Measurements from ENCODE around the gene FASTKD3. TPM values are rescaled to one million over a fixed set of nuclear protein-coding genes. Genes with fewer than 3 reads are reported as not detected.

FASTKD3 gene
- total RNA-seq, 1 experiment from 2014 or later = 12.0 TPM

GRCh38 chr5:7844901-7845300 lies 23.9 kb downstream of the FASTKD3 start:
- CTCF ChIA-PET = no interaction called here
- ATAC-seq (no peak), DNase-seq (ENCODE audit: low read depth, low spot score) (no peak)
- POLR2A ChIA-PET = no interaction called here
- H3K9ac ChIP-seq (ENCODE audit: low read length) = no peak overlapping the region
- H2AFZ ChIP-seq (ENCODE audit: low read depth, low read length, poor library complexity, severe bottlenecking) = no peak overlapping the region
- no peak for TF ChIP-seq SIN3A (IDR thresholded peaks at IDR 0.05; ENCODE audit: low read depth)
- TF ChIP-seq SRF (IDR thresholded peaks at IDR 0.05; ENCODE audit: low read depth) = no peak
- TF ChIP-seq ATF3 (IDR thresholded peaks at IDR 0.05) = no peak
- no peak for TF ChIP-seq ZFX (IDR thresholded peaks at IDR 0.05)
- no peak overlapping the region for H3K4me2 ChIP-seq (ENCODE audit: low read length)
- no peaks in the 10 kb centered on the region for H3K79me2 ChIP-seq (ENCODE audit: insufficient read depth, low read length)
- H3K9me3 ChIP-seq (ENCODE audit: control insufficient read depth in 1 of 2, insufficient read depth in 1 of 2, low read depth in 1 of 2, low read length in 2 of 2) = no peaks in the 10 kb centered on the region
- no peaks in the 10 kb centered on the region for H3K36me3 ChIP-seq (ENCODE audit: control insufficient read depth in 1 of 2, insufficient read depth in 2 of 2, low read length in 2 of 2)
- no peak overlapping the region for H3K4me3 ChIP-seq (replicated peaks in 1 of 2; ENCODE audit: low read depth in 1 of 2, low read length in 2 of 2)
- H4K20me1 ChIP-seq (ENCODE audit: insufficient read depth) = no peaks in the 10 kb centered on the region
- no peak overlapping the region for H3K27ac ChIP-seq (ENCODE audit: low read depth, low read length)
- BruUV-seq (replicated peaks) = no TSS peak
- peaks cover 28% of the 10 kb centered on the region for H3K27me3 ChIP-seq (ENCODE audit: insufficient read depth, low read length)
- RAD21 ChIA-PET (ENCODE audit: low non-redundant PET in 1 of 2, low total read pairs in 2 of 2, uncharacterized antibody in 2 of 2, unreplicated experiment in 2 of 2) = no interaction called here
- H3K9me2 ChIP-seq (ENCODE audit: insufficient read depth) = no peaks in the 10 kb centered on the region
- intact Hi-C loops (cut with micrococcal nuclease) = no loop called here
- H3K4me1 ChIP-seq (ENCODE audit: control insufficient read depth in 1 of 2, insufficient read depth in 2 of 2, low read length in 2 of 2) = no peaks in the 10 kb centered on the region

GRCh38 chr5:7842531-7842930 lies 26.3 kb downstream of the FASTKD3 start:
- CTCF ChIA-PET = no interaction called here
- no peak for DNase-seq (ENCODE audit: low read depth, low spot score)
- RAD21 ChIA-PET (ENCODE audit: low non-redundant PET in 1 of 2, low total read pairs in 2 of 2, uncharacterized antibody in 2 of 2, unreplicated experiment in 2 of 2) = no interaction called here

More at GRCh38 chr5:7842531-7842930, 26.3 kb downstream of the FASTKD3 start:
- BruUV-seq (replicated peaks) = no TSS peak
- Histone ChIP-seq H3K4me3 (replicated peaks in 1 of 2; ENCODE audit: low read depth in 1 of 2, low read length in 2 of 2) (no peak overlapping the region), H3K27me3 (ENCODE audit: insufficient read depth, low read length) (peaks cover 28% of the 10 kb centered on the region), H3K9ac (ENCODE audit: low read length) (no peak overlapping the region), H3K4me1 (ENCODE audit: control insufficient read depth in 1 of 2, insufficient read depth in 2 of 2, low read length in 2 of 2) (no peaks in the 10 kb centered on the region), H3K27ac (ENCODE audit: low read depth, low read length) (no peak overlapping the region), H3K9me2 (ENCODE audit: insufficient read depth) (no peaks in the 10 kb centered on the region), H3K79me2 (ENCODE audit: insufficient read depth, low read length) (no peaks in the 10 kb centered on the region), H4K20me1 (ENCODE audit: insufficient read depth) (no peaks in the 10 kb centered on the region), H2AFZ (ENCODE audit: low read depth, low read length, poor library complexity, severe bottlenecking) (no peak overlapping the region), H3K36me3 (ENCODE audit: control insufficient read depth in 1 of 2, insufficient read depth in 2 of 2, low read length in 2 of 2) (no peaks in the 10 kb centered on the region), H3K4me2 (ENCODE audit: low read length) (no peak overlapping the region), H3K9me3 (ENCODE audit: control insufficient read depth in 1 of 2, insufficient read depth in 1 of 2, low read depth in 1 of 2, low read length in 2 of 2) (no peaks in the 10 kb centered on the region)
- ATAC-seq = no peak
- POLR2A ChIA-PET = no interaction called here
- intact Hi-C loops (cut with micrococcal nuclease) = no loop called here
- no peak for TF ChIP-seq SRF (IDR thresholded peaks at IDR 0.05; ENCODE audit: low read depth)
- no peak for TF ChIP-seq MAX (IDR thresholded peaks at IDR 0.05)
- no peak for TF ChIP-seq ZNF274 (IDR thresholded peaks at IDR 0.05; ENCODE audit: low read depth, low read length)
- no peak for TF ChIP-seq CTCF (IDR thresholded peaks at IDR 0.05 in 2 of 3, conservative IDR thresholded peaks at IDR 0.05 in 1 of 3; ENCODE audit: borderline replicate concordance in 1 of 3, insufficient read depth in 1 of 3, low read depth in 2 of 3, low read length in 2 of 3)
- TF ChIP-seq ELF1 (IDR thresholded peaks at IDR 0.05; ENCODE audit: borderline replicate concordance, low read depth) = no peak
- no peak for TF ChIP-seq SP1 (IDR thresholded peaks at IDR 0.05; ENCODE audit: low read depth)
- no peak for TF ChIP-seq JUND (IDR thresholded peaks at IDR 0.05)
- TF ChIP-seq, protein P1, sequence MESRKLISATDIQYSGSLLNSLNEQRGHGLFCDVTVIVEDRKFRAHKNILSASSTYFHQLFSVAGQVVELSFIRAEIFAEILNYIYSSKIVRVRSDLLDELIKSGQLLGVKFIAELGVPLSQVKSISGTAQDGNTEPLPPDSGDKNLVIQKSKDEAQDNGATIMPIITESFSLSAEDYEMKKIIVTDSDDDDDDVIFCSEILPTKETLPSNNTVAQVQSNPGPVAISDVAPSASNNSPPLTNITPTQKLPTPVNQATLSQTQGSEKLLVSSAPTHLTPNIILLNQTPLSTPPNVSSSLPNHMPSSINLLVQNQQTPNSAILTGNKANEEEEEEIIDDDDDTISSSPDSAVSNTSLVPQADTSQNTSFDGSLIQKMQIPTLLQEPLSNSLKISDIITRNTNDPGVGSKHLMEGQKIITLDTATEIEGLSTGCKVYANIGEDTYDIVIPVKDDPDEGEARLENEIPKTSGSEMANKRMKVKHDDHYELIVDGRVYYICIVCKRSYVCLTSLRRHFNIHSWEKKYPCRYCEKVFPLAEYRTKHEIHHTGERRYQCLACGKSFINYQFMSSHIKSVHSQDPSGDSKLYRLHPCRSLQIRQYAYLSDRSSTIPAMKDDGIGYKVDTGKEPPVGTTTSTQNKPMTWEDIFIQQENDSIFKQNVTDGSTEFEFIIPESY (IDR thresholded peaks at IDR 0.05; ENCODE audit: extremely low read depth, insufficient replicate concordance, low read length) = no peak
- no peak for TF ChIP-seq EZH2phosphoT487 (IDR thresholded peaks at IDR 0.05; ENCODE audit: borderline replicate concordance)
- TF ChIP-seq ATF3 (IDR thresholded peaks at IDR 0.05) = no peak
- TF ChIP-seq FOSL1 (IDR thresholded peaks at IDR 0.05; ENCODE audit: low read depth) = no peak
